GM19193 (cell line): Measurements from ENCODE around the gene BMERB1.

ENCODE experiments used
- POLR2A ChIP-seq: IDR thresholded peaks from 4 replicates; pipeline ENCODE4 v1.6.1; 2011; ENCODE audit not compliant: insufficient read depth, insufficient read length; ENCODE audit errors: extremely low read depth

Gene BMERB1

DNA sequence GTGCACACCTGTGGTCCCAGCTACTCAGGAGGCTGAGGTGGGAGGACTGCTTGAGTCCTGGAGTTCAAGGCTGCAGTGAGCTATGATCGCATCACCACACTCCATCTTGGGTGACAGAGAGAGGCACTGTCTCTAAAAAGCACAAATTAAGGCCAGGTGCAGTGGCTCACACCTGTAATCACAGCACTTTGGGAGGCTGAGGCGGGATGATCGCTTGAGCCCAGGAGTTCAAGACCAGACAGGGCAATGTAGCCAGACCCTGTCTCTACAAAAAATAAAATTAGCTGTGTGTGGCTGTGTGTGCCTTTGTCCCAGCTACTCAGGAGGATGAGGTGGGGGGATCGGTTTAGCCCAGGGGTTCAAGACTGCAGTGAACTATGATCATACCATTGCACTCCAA is 81.6 kb downstream of the BMERB1 start:
- TF ChIP-seq POLR2A: no peak

DNA sequence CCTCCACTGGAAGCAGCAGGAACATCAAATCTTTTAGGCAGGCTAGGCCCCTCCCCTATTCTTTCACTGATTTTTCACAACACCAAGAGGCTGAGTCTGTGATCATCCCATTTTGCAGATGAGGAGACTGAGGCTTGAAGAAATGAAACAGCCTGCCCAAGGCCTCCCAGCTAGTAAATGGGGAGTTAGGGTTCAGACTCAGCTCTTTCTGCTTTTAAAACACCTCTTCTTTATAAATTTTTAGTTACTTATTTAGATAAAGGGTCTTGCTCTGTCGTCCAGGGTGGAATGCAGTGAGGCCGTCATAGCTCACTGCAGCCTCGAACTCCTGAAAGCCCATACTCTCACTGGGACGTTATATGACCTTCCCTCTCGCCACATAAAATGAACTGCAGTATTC is 82.2 kb downstream of the BMERB1 start:
- no peak for TF ChIP-seq POLR2A

DNA sequence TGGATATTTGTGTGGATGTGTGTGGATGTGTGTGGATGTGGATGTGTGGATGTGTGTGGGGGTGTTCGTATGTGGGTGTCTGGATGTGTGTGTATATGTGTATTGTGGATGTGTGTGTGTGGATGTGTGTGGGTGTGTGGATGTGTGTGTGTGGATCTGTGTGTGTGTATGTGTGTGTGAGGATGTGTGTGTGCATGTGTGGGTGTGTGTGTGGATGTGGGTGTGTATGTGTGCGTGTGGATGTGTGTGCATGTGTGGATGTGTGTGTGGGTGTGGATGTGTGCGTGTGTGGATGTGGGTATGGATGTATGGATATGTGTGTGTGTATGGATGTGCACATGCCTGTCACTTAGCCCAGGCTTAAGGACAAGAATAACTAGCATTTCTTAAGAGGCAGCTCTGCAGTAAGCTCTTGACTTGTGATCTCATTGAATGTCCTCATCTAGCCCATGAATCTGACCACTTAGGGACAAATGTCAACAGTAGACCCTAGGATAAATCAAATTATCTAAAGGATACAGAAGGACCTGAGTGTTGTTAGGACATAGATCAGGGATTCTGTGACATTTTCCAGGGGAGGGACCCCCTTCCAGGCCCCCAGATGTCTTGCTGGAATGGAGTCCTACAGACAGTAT is 83.5 kb downstream of the BMERB1 start:
- TF ChIP-seq POLR2A: no peak

DNA sequence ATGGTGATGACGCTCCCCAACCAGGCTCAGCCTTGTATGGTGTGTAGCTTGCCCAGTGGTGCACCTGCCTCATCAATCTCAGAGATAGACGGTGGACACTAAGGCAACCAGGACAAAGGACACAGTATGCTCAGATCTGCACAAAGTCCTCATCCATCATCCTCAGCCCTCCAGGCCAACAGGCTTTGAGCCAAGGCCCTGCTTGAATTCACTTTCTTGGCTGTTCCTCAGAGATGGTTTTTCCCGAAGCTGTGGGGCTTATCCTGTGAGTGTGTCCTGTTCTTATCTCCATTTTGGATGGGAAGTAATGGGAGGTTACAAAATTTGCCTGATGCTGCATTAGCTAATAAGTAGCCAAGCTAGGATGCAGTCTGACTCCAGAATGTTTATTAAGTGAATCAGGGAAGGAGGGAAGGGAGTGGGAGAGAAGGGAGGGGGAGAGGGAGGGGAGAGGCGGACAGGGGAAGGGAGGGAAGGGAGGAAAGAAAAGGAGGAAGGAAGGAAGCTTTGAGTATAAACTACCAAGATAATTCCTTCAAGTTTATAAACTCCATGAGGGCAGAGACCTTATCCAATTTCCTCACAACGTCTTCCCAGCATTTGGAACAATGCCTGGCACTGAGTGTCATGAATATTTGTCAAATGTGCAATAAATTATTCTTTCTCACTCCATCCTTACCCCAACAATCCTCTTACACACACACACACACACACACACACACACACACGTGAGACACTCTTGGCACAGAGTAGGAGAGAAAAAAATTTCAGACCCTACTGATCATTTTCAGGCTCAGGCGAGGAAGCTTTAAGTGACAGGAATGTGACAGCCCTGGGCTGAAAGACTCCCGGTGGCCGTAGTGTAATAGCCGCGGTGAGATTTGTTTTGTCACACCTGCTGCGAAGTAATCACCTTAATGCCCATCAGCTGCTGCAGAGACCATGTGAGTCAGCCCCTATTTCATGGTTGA is 84.3 kb downstream of the BMERB1 start:
- TF ChIP-seq POLR2A: no peak

DNA sequence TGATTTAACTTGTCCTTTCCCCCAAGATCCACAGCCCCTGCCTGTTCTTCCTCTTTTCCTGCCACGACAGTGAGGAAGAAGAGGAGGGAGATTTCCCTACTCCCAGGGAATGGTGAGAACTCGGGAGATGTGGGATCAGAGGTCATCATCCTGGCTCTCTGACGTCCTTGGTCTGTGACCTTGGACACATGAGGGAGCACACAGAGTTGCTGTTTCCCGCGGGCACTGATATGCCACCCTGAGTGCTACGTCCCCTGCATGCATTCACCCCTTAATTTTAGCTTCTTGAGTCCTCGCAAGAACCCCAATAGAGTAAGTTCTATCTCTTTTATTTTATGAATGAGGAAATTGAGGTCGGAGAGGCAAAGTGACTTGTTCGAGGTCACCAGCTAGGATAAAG is 85.4 kb downstream of the BMERB1 start:
- TF ChIP-seq POLR2A: no peak

DNA sequence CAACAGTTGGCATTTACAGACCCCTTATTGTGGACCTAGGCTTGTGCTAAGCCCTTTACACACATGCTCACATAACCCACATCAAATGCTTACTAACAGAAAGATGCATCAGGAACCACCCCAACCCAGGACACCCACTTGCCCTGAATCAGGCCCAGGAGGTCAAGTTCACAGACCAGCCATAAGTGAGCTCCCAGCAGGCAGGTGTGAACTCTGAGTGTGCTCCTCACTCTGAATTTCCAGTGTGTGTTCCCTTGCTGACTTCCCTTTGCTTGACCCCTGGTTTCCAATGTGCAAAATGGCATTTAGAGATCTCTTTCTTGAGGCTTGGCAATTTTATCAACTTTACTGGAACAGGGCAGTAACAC is 87.0 kb downstream of the BMERB1 start:
- no peak for TF ChIP-seq POLR2A

DNA sequence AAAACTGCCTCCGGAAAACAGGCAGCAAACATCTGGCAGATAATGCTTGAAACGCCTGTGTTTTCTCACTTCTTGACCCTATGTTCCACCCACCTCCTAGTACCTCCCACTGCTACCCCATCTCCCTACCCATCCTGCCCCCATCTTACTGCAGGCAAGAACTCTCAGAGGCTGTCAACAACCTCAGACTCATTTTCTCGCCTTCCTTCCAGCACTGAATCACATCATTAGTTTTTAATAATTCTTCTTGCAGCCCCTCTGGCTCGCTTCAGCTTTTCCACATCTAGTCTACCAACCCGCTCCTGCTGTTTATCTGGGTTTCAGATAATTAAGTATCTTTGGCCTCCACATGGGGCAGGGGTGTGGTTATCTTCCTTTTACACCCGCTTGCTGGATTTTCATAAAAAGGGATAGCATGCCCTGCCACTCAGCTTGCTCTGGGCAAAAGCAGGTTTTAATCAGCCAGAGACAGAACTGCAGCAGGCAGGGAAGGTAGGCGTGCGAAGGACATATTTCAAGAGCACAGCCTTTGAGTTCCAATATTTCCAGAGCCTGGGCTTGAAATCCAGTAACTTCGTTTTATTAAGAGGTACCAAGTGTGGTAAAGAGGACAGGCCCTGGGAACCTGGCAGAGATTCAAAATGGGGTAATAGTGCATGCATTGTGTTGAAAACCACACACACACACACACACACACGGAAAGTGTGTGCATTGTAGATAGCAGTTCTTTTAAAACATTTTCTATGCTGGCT is 87.5 kb downstream of the BMERB1 start:
- no peak for TF ChIP-seq POLR2A

DNA sequence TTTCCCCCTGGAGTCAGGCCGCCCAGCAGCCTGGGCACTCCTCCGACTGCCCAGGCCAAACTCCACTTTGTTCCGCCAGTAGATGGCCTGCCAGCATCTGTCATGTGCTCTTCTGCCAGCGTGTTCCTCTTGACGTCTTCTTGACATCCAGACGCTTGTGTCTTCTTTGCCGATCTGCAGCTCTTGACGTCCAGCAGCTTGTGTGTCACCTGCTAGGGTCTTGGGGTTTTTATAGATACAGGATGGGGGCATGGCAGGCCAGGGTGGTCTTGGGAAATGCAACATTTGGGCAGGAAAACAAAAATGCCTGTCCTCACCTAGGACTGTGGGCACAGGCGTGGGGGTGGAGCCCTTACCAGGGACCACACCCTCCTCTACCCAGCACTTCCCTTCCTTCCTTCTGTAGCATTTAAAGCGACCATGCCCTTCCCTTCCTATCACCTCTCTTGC is 88.7 kb downstream of the BMERB1 start:
- TF ChIP-seq POLR2A: no peak

DNA sequence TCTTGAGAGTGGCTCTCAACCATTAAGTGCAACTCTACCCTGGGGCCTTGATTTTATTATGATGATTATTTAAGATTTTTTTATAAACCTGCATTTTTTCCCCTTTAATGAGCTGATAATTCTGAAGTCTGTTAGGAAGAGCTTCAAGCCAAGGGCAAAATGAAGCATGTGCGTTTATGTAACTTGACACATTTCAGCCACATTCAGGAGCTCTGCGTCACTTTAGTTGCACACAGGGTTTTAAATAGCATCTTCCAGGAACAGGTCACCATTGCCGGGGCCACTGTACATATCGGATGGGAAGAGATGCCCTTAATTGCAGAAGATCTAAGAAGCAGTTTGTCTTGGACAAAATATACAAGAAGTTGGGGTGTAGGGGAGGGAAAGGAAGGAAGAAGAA is 89.6 kb downstream of the BMERB1 start:
- TF ChIP-seq POLR2A: no peak

DNA sequence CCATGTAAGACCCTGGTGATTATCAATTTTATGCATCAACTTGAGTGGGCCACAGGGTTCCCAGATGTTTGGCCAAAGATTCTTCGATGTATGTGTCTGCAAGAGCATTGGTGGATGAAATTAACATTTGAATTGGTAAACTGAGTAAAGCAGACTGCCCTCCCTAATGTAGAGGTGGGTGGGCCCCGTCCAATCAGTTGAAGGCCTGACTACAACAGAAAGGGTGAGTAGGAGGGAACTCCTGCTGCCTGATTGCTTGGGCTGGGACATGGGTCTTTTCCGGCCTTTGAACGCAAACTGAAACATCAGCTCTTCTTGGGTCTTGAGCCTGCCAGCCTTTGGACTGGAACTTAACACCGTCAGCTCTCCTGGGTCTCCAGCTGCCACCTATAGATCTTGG is 90.6 kb downstream of the BMERB1 start:
- TF ChIP-seq POLR2A: no peak

DNA sequence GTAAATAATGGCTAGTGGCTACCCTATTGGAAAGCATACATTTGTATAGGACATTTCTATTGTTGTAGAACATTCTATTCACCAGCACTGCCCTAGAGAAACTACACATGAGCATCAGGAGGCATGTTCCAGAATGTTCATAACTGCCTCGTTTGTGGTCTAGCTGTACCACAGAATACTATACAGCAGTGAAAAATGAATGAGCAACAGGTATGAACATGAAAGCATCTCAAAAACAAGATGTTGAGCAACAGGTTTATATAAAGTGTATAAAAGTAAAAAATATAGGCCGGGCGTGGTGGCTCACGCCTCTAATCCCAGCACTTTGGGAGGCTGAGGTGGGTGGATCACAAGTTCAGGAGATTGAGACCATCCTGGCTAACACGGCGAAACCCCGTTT is 91.7 kb downstream of the BMERB1 start:
- TF ChIP-seq POLR2A: no peak

DNA sequence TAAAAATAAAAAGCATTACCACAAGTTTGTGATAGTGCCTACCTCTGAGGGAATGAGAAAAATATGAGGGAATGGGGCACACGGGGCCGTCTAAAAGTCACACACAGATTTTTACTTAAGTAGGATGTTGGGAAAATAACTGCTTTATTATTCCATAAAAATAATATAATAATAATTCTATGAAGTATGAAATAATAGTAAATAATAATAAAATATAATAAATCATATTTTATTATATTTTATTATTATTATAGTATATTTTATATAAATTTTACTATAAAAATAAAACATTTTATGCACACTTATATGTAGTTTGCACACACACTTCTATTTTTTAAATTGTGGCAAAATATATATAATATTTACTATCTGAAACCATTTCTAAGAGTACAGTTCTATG is 92.3 kb downstream of the BMERB1 start:
- TF ChIP-seq POLR2A: no peak

DNA sequence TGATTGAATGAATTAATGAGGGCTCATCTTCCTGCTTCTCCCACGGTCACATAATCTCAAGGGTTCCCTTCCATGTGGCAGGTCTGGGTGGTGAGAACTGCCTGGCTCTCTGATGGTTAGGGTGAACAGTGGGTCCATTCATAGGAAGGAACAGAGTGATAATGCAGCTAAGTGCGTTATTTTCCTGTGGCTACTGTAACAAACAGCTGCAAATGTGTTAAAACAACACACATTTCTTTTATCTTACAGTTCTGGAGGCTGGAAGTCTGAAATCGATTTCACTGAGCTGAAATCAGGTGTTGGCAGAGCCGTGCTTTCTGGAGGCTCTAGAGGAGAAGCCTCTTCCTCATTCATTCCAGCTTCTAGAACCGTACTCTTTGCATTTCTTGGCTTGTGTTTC is 95.3 kb downstream of the BMERB1 start:
- TF ChIP-seq POLR2A: no peak

DNA sequence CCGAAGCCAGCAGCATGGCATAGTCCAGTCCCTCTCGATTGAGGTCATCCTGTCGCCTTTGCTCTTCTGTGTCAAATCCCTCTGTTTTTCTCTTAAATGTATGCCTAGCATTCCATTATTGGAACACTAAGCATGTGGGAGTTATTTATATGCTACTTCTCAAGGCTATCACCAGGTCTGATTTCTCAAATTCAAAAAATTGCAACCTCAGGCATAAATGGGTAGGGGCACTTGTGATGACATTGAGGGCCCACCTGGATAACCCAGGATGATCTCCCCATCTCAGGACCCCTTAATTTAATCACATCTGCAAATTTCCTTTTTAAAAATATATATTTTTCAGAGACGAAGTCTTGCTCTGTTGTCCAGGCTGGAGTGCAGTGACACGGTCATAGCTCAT is 95.7 kb downstream of the BMERB1 start:
- no peak for TF ChIP-seq POLR2A

DNA sequence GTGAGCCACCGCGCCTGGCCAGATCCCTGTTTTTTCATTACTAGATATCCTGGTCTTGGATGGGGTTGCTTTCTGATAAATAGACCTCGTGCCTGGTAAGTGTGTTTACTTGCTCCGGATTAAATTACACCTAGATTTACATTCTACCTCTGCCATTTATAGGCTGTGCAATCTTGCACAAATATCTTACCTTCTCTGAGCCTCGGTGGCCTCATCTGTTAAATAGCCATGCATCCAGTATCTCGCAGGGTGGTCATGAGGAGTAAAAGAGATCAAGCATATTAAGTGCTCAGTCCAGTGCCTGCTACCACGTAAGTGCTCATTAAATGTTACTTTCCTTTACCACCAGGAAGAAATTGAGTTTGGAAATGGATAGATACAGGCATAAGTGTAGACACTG is 98.4 kb downstream of the BMERB1 start:
- no peak for TF ChIP-seq POLR2A
